SK-N-SH (cell line): ENCODE data around the gene PTPRC.

Experiments used
- CTCF ChIP-seq: fragments of 200-600 bp; sonication (generic); IDR thresholded peaks from 2 replicates; pipeline ENCODE4 v1.6.1; 2017; ENCODE audit warnings: antibody characterized with exemption, mild to moderate bottlenecking, moderate library complexity
- ELF1 ChIP-seq: IDR thresholded peaks from 2 replicates; pipeline ENCODE4 v1.4.0; 2012
- EP300 ChIP-seq, 2 experiments: IDR thresholded peaks; 2 replicates each; pipeline versions ENCODE4 v1.4.0 to v1.6.1; 2012; ENCODE audit warnings: borderline replicate concordance in 1 of 2, low read depth in 1 of 2, low read length in 1 of 2
- EZH2phosphoT487 ChIP-seq: fragments of 200-600 bp; sonication (generic); IDR thresholded peaks from 2 replicates; pipeline ENCODE4 v1.6.1; 2017; ENCODE audit warnings: low read depth, mixed run types, mild to moderate bottlenecking, antibody characterized with exemption, moderate library complexity, borderline replicate concordance
- FOXM1 ChIP-seq: IDR thresholded peaks from 2 replicates; pipeline ENCODE4 v1.4.0; 2012; ENCODE audit warnings: low read depth, mild to moderate bottlenecking
- MAX ChIP-seq: IDR thresholded peaks from 2 replicates; pipeline ENCODE4 v1.4.0; 2012; ENCODE audit warnings: low read depth
- PBX3 ChIP-seq: IDR thresholded peaks from 2 replicates; pipeline ENCODE4; 2012
- POLR2AphosphoS5 ChIP-seq: IDR thresholded peaks from 2 replicates; pipeline ENCODE4 v1.6.1; 2012; ENCODE audit warnings: low read depth, low read length
- SMC3 ChIP-seq: IDR thresholded peaks from 2 replicates; pipeline ENCODE4 v1.6.1; 2012; ENCODE audit warnings: low read depth, low read length, improper control_type of control experiment
- TCF12 ChIP-seq: IDR thresholded peaks from 2 replicates; pipeline ENCODE4 v1.4.0; 2012
- USF2 ChIP-seq: fragments of 150-350 bp; IDR thresholded peaks from 2 replicates; pipeline ENCODE4 v1.6.1; 2017; ENCODE audit warnings: antibody characterized with exemption, low read length, low read depth, borderline replicate concordance
- YY1 ChIP-seq: IDR thresholded peaks from 2 replicates; pipeline ENCODE4 v1.4.0; 2012; ENCODE audit warnings: low read depth, mild to moderate bottlenecking

DNA sequence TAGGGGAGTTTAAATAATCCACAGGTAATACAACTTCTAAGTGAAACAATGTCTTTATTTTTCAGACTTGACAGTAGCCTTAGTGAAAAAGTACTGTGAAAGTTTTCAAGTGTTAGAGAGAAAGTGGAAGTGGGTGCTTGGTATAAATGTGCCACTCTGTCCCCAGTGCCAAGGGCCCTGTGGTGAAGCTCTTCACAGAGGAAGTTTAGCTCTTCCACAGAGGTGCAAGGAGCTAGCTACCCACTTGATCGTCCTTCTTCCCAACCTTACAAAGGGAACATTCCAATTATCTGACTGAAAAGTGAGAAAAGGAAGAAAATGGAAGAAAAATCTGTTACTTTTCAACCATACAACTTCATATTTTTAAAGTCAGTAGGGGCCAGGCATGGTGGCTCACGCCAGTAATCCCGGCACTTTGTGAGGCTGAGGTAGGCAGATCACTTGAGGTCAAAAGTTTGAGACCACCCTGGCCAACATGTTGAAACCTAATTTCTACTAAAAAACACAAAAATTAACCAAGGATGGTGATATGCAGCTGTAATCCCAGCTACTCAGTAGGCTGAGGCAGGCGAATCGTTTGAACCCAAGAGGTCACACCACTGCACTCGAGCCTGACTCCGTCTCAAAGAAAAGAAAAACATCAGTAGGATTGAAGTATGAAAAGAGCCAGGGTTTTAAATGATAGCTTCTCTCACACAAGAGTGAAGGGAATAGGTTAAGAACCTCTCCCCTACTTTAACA, 41.0 kb upstream of the PTPRC start:
- no peak for TF ChIP-seq USF2
- no peak for TF ChIP-seq YY1
- TF ChIP-seq CTCF, result no peak
- TF ChIP-seq EZH2phosphoT487, result no peak
- no peak for TF ChIP-seq MAX
- TF ChIP-seq FOXM1, result no peak
- TF ChIP-seq POLR2AphosphoS5, result no peak
- no peak for TF ChIP-seq PBX3
- TF ChIP-seq EP300 (IDR thresholded peaks at IDR 0.05; ENCODE audit: borderline replicate concordance in 1 of 2, low read depth in 1 of 2, low read length in 1 of 2), result no peak
- TF ChIP-seq SMC3, result no peak
- no peak for TF ChIP-seq TCF12
- no peak for TF ChIP-seq ELF1
